PC-9 (cell line): Measurements from ENCODE around the gene FCN1.

Source experiments
- CTCF ChIP-seq: fragments of 200-600 bp; sonication (generic); conservative IDR thresholded peaks from 2 replicates; pipeline ENCODE4 v1.6.1; 2017; ENCODE audit warnings: mixed run types, antibody characterized with exemption, mild to moderate bottlenecking, moderate library complexity
- EZH2 ChIP-seq: fragments of 200-600 bp; sonication (generic); IDR thresholded peaks from 2 replicates; pipeline ENCODE4 v1.8.0; 2017; ENCODE audit warnings: antibody characterized with exemption, low read depth

DNA sequence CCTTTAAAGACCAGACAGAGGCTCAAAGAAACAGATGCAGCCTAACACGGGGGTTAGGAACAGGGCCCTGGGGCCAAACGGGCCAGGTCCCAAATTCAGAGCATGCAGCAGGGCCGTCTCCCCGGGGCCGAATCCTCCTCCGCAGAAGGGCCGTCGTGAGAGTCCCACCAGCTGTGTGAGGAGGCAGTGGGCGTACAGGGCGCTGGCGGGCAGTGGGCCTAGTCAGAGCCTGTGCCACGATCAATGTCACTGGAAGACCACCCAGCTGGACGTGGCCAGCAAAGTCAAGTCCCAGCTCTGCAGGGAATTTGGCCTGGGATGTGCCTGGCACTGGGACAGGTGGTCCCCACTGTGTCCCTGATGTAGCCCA lies 52.9 kb downstream of the FCN1 start:
- TF ChIP-seq EZH2 = no peak
- TF ChIP-seq CTCF = no peak
